Stimulated activated CD4-positive, alpha-beta T cell treated with anti-CD3 and anti-CD28 coated beads, Interleukin-2, amount 100 ng/mL, for 48 hours (primary cell): ENCODE data around the gene QPCTL.

Experiments
- DNase-seq, 2 donors: peaks; one replicate each; pipeline ENCODE4 v3.0.0-alpha.2; 2020

Gene QPCTL

GRCh38 chr19:45692187-45693105 lies at the start of gene QPCTL:
TSS of gene QPCTL (plus strand) at chr19:45692666. CDS start at chr19:45692704, 38 bp downstream.
- DNase-seq = peak; percentile 91 to 94

GRCh38 chr19:45643024-45643926 lies 49.2 kb upstream of the QPCTL start:
- DNase-seq = peak; percentile 98

- DNase-seq = no peak
These were observed 48.3 kb upstream of the QPCTL start for GRCh38 chr19:45643927-45644771.

GRCh38 chr19:45645068-45645630 lies 47.3 kb upstream of the QPCTL start:
- no peak for DNase-seq

GRCh38 chr19:45645631-45646344 lies 46.7 kb upstream of the QPCTL start:
- DNase-seq = peak; percentile 72 to 77

- DNase-seq = no peak
These were observed 46.1 kb upstream of the QPCTL start for GRCh38 chr19:45646345-45646698.

- no peak for DNase-seq
These were observed 41.7 kb upstream of the QPCTL start for GRCh38 chr19:45650722-45651121.

- no peak for DNase-seq
These were observed 38.8 kb upstream of the QPCTL start for GRCh38 chr19:45653634-45654033.

GRCh38 chr19:45655073-45655472 lies 37.4 kb upstream of the QPCTL start:
- no peak for DNase-seq

- no peak for DNase-seq
These were observed 34.8 kb upstream of the QPCTL start for GRCh38 chr19:45657520-45658167.

GRCh38 chr19:45659096-45659729 lies 33.3 kb upstream of the QPCTL start:
- DNase-seq = no peak

GRCh38 chr19:45660636-45661035 lies 31.8 kb upstream of the QPCTL start:
- no peak for DNase-seq

GRCh38 chr19:45663800-45664199 lies 28.7 kb upstream of the QPCTL start:
- no peak for DNase-seq

- DNase-seq = no peak
These were observed 27.9 kb upstream of the QPCTL start for GRCh38 chr19:45664575-45664974.

GRCh38 chr19:45667620-45668341 lies 24.7 kb upstream of the QPCTL start, which contains the start of gene GIPR:
TSS of gene GIPR (plus strand) at chr19:45668221. CDS start at chr19:45669521, 1,300 bp downstream.
- DNase-seq = peak; percentile 64 to 68

GRCh38 chr19:45668342-45668871 lies 24.1 kb upstream of the QPCTL start:
- DNase-seq = no peak

GRCh38 chr19:45670670-45671453 lies 21.6 kb upstream of the QPCTL start:
- peak; percentile 62 to 84 for DNase-seq

GRCh38 chr19:45674946-45675345 lies 17.5 kb upstream of the QPCTL start:
- no peak for DNase-seq

- no peak for DNase-seq
These were observed 15.6 kb upstream of the QPCTL start for GRCh38 chr19:45676851-45677263.
